22Rv1 (cell line): ENCODE measurements around the gene TBC1D3.
"Not testable (repeated sequence)": the region's sequence is repeated elsewhere in the genome, so short reads cannot be mapped to it uniquely, and the experiment has no call there.

Experiments used
- H3K27ac ChIP-seq: fragments of 450-650 bp; 2 replicates; pipeline ENCODE4 v1.5.1; 2017

Gene TBC1D3

GRCh38 chr17:38192455-38192854 is at the start of gene TBC1D3:
TBC1D3 (minus strand) TSS chr17:38192555; CDS start chr17:38191029, 1,526 bp downstream.
- H3K27ac ChIP-seq = not testable (repeated sequence)

GRCh38 chr17:38232790-38233189 is 40.4 kb upstream of the TBC1D3 start:
- not testable (repeated sequence) for H3K27ac ChIP-seq

GRCh38 chr17:38225844-38226495 is 33.6 kb upstream of the TBC1D3 start:
- H3K27ac ChIP-seq = not testable (repeated sequence)

- not testable (repeated sequence) for H3K27ac ChIP-seq
Observed at GRCh38 chr17:38220867-38221266, 28.5 kb upstream of the TBC1D3 start.

GRCh38 chr17:38200271-38200670 is 7.9 kb upstream of the TBC1D3 start:
- not testable (repeated sequence) for H3K27ac ChIP-seq

- not testable (repeated sequence) for H3K27ac ChIP-seq
Observed at GRCh38 chr17:38134860-38135259, 57.5 kb downstream of the TBC1D3 start.
